SH-SY5Y (cell line): Measurements from ENCODE around the gene GJB2.

Experiments used
- GATA2 ChIP-seq: IDR thresholded peaks from 2 replicates; pipeline ENCODE4 v1.6.1; 2011; ENCODE audit warnings: mild to moderate bottlenecking, low read depth, low read length
- GATA3 ChIP-seq: IDR thresholded peaks from 2 replicates; pipeline ENCODE4 v1.6.1; 2011; ENCODE audit warnings: low read depth, mild to moderate bottlenecking, low read length, moderate library complexity

GJB2 gene

GRCh38 chr13:20161275-20161950 is 31.3 kb downstream of the GJB2 start:
- TF ChIP-seq GATA3 (no peak), GATA2 (no peak)

DNA sequence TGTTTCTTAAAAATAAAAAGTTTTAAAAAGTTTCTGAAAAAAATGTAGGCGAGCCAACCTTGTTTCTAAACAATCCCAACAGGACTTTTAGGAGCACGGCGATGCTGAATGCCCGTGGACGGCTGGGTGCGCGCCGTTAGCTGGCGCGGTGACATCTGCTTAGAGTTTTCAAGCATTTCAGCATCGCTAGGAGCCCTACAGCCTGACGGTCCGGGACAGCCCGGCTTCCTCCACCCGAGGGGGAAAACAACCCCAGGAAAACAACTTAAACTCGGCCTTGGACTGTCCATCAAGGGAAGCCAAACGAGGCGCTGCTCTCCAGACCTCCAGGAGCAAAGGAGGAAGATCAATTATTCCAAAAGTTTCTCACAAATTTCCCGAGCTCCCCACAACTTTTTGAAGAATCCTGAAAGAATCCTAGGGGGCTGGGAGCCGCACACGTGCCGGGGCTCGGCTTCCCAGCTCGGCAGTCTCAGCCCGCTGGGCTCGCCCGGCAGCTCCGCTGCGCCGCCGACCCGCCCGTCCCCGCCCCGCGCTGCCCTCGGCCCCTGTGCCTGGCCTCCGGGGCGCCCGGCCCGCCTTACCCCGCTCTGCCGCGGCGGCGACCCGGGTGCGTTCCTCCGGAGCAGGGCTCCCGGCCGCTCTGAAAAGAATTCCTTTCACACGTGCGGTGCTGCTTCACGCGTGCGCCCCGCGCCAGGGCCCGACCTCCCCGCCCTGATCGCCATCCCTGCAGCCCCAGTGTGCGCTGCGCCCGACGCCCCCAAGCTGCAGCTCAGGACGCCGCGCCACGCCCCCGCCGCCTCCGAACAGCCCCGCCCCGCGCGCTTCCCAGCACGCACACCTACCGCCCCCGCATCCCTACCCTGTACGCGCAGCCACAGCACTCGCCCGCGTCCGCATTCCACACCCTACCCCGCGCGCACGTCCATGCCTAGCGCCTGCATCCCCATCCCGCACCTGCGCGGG is 32.1 kb downstream of the GJB2 start, which contains the start of gene GJA3:
Gene GJA3 (minus strand): TSS at position 747 of the 969 bp plus-strand sequence. CDS start 17,764 bp downstream, outside the sequence.
- TF ChIP-seq GATA3 (no peak), GATA2 (no peak)

- no peak for TF ChIP-seq GATA2
- no peak for TF ChIP-seq GATA3
Measured at GRCh38 chr13:20159646-20160305, 33.0 kb downstream of the GJB2 start.

DNA sequence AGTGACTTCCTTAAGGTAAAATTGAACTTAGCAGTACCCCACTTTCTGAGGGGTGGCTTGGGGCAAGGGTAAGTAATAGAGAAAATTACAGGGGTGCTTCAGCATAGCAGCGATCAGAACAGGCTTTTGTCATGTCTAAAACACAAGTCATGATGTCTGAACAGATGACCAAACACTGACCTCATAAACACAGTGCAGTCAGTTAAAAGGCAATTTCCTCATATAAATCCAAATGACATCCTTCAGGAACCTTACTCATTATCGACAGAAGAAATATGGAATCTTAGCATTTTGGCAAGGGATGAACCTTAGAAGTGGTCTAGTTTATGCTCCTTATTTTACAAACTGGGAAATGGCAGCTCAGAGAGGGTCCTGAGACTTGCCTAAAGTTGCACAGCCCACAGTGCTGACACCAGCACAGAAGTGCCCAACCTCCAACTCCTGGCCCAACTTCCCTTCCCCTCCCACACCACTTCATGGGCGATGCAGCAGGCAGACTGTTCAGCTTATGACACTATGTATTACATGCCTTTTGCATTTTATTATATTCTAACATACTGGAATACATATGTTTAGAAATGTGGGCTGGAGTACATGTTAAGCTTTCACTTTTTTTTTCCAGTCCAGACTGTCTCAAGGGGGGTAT is 35.5 kb downstream of the GJB2 start:
- no peak for TF ChIP-seq GATA3
- no peak for TF ChIP-seq GATA2

- TF ChIP-seq GATA3 (no peak), GATA2 (no peak)
Measured at GRCh38 chr13:20156702-20157101, 36.0 kb downstream of the GJB2 start.

DNA sequence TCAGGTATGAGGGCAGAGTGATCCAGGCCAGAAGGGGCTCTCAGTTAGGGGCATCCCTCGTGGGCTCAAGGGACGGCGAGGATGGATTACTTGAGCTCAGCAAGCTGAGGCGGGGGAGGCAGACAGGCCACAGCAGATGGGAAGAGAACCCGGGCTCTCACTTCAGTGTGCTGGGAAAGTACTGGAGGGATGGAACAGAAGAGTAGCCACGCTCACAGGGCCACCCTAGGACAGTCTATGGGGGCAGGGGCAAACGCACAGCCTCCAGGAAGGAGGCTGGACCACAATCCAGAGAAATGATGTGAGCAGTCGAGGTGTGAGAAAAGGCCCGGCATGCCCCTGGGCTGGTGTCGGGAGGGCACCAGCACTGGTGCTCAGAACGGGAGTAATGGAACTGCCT is 41.1 kb downstream of the GJB2 start:
- TF ChIP-seq GATA2 (no peak), GATA3 (no peak)

- TF ChIP-seq GATA3 (no peak), GATA2 (no peak)
Measured at GRCh38 chr13:20151016-20151415, 41.7 kb downstream of the GJB2 start.

DNA sequence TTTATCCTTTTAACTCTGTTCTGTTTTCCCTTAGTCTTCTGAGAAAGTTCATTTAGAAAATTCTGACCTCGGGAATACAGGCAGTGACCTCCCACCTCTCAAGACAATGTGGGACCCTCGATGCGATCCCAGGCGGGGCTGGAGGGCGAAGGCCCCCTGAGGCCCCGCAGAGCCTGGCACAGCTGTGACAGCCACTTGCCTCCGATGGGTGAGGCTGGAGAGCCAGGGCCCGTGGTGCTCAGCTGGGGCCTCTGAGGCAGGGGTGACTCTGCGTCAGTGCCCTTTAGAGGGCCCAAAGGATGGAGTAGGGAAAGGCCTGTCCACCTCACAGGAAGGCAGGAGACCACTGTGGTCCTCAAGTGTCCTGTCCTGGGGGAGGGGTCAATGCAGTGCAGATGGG is 42.2 kb downstream of the GJB2 start:
- TF ChIP-seq GATA3: no peak
- no peak for TF ChIP-seq GATA2

DNA sequence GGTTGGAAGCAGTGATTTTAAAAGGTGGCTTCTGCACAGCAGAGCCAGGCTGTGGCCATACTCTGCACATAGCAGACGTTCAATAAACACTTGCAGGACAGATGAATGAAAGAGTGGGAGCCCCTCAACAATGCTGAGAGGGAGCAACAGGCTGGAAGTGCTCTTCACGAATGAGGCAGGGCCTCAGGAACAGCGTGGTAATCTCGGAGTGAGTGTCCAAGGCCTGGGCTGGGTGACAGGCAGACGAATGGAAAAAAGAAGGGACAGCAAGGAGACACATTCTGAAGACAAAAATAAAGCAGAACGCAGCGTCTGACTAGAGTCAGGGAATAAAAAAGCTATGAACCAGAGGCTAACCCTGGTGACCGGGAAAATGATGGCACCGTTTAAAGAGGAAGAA is 43.0 kb downstream of the GJB2 start:
- no peak for TF ChIP-seq GATA2
- TF ChIP-seq GATA3: no peak

- no peak for TF ChIP-seq GATA3
- no peak for TF ChIP-seq GATA2
Measured at GRCh38 chr13:20148501-20149183, 44.1 kb downstream of the GJB2 start.

DNA sequence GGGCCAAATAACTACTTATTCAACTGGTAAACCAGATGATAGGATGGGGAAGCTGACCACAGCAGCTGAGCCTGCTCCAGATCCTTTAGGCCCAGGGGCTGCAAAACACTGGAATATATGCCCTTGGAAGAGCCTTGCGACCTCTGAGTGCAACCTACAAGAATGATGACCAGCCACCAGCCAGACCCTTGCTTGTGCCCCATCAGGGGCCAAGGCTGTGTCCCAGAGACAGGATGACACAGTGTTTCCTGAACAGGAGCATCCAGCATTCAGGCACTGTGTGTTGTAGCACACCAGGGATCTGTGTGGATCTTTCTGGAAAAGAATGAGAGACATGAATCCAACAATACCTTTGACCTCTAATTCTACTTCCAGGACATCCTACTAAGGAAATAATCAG is 46.4 kb downstream of the GJB2 start:
- TF ChIP-seq GATA3: no peak
- TF ChIP-seq GATA2: no peak

DNA sequence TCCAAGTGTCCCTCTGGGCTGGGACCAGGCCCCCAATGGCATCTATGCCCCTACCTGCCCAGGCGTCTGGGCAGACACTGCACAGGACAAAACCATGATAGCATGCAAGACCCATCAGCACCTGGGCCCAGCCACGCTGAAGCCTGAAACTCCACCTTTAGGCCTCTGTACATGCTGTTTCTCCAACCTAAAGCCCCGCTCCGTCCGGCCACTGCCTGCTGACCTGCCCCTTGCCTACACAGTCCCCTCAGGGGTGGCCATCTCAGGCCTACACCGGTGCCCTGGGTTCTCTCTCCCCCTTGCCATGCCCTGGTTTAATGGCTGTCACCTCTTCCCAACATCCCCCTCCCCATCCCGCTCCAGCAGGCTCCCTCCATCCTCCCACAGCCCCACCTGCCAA is 47.2 kb downstream of the GJB2 start:
- TF ChIP-seq GATA3 (no peak), GATA2 (no peak)

DNA sequence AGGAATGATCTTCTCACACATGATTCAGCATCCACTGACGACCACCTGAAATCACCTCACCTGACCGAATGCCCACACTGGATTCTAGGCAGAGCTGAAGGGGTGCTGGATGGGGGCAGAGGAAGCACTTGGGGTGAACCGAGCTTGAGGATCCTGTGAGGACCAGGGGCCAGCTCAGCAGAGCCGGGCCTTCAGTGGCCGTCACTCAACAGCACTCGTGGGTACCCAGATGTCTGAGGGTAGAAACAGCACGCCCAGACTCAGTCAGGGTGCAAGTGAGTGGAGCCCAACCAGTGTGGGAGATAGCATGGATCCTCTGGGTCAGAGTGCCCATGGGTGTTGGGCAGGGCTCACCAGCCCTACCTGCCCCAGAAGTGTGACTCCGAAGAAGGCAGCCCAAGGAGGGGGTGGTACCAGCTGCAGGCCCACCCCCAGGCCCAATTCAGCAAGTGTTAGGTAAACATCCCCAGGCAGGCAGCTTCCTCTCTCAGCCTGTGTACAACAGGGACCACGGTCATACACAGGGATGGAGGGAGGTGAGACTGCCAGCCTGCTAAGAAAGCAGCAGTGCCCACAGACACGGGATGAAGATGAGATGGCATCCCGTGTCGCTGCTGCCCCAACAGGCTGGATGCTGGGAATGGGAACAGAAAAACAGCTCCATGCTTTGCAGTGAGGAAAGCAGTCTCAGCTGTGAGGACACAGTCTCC is 48.4 kb downstream of the GJB2 start:
- TF ChIP-seq GATA2 (no peak), GATA3 (no peak)
